Neuronal stem cell (in vitro differentiated cells): ENCODE measurements around the gene EMSY.

Source experiments
- DNase-seq: peaks from one replicate; pipeline ENCODE4 v3.0.0-alpha.2; 2013; ENCODE audit warnings: low spot score
- H2AFZ ChIP-seq: one replicate; pipeline ENCODE4 v1.6.1; 2013; ENCODE audit warnings: mild to moderate bottlenecking, low read length, inconsistent platforms
- H2AK5ac ChIP-seq: 2 replicates; pipeline ENCODE4 v1.6.1; 2013; ENCODE audit warnings: low read depth, mild to moderate bottlenecking, inconsistent platforms, low read length, moderate library complexity, mixed read lengths
- H2BK120ac ChIP-seq: 2 replicates; pipeline ENCODE4 v1.6.1; 2013; ENCODE audit warnings: low read depth, mild to moderate bottlenecking, inconsistent platforms, low read length, moderate library complexity, mixed read lengths
- H2BK12ac ChIP-seq: one replicate; pipeline ENCODE4 v1.6.1; 2013; ENCODE audit warnings: low read length, inconsistent platforms
- H2BK15ac ChIP-seq: 2 replicates; pipeline ENCODE4 v1.6.1; 2013; ENCODE audit warnings: mild to moderate bottlenecking, low read length, inconsistent platforms, mixed read lengths
- H2BK5ac ChIP-seq: one replicate; pipeline ENCODE4 v1.6.1; 2013; ENCODE audit warnings: inconsistent platforms, mild to moderate bottlenecking, low read length, moderate library complexity
- H3K14ac ChIP-seq: one replicate; pipeline ENCODE4 v1.6.1; 2013; ENCODE audit warnings: low read length, inconsistent platforms
- H3K18ac ChIP-seq: 2 replicates; pipeline ENCODE4 v1.6.1; 2013; ENCODE audit warnings: low read length, inconsistent platforms
- H3K23ac ChIP-seq: 2 replicates; pipeline ENCODE4 v1.6.1; 2013; ENCODE audit warnings: low read depth, mild to moderate bottlenecking, mixed read lengths, low read length, inconsistent platforms; ENCODE audit not compliant: poor library complexity
- H3K27ac ChIP-seq: replicated peaks from 3 replicates; pipeline ENCODE4 v1.5.1; 2013; ENCODE audit warnings: low read length, inconsistent platforms
- H3K27me3 ChIP-seq, 3 experiments: 2 replicates each; pipeline ENCODE4 v1.6.1; 2013; ENCODE audit warnings: low read length in 3 of 3, mild to moderate bottlenecking in 2 of 3, inconsistent platforms in 1 of 3, low read depth in 1 of 3, mixed read lengths in 1 of 3, moderate library complexity in 1 of 3; ENCODE audit not compliant: control insufficient read depth in 3 of 3, insufficient read depth in 3 of 3
- H3K36me3 ChIP-seq, 2 donors: replicated peaks in 1 of 2; 2 replicates each; pipeline ENCODE4 v1.6.1; 2013; ENCODE audit warnings: low read length in 2 of 2; ENCODE audit not compliant: control insufficient read depth in 2 of 2, insufficient read depth in 2 of 2
- H3K4ac ChIP-seq: 2 replicates; pipeline ENCODE4 v1.6.1; 2013; ENCODE audit warnings: inconsistent platforms, mild to moderate bottlenecking, low read length, moderate library complexity
- H3K4me1 ChIP-seq, 2 donors: 1 replicate in 1 of 2; 2 replicates in 1 of 2; pipeline ENCODE4 v1.6.1; 2013; ENCODE audit warnings: low read length in 2 of 2, low read depth in 1 of 2; ENCODE audit not compliant: control insufficient read depth in 2 of 2, insufficient read depth in 1 of 2
- H3K4me2 ChIP-seq: one replicate; pipeline ENCODE4 v1.6.1; 2013; ENCODE audit warnings: mild to moderate bottlenecking, low read length, inconsistent platforms; ENCODE audit not compliant: insufficient read depth, poor library complexity, severe bottlenecking
- H3K4me3 ChIP-seq, 2 donors: 2 replicates each; pipeline ENCODE4 v1.5.1; 2013; ENCODE audit warnings: low read length in 2 of 2, mild to moderate bottlenecking in 2 of 2, inconsistent platforms in 1 of 2, moderate library complexity in 1 of 2
- H3K79me1 ChIP-seq: one replicate; pipeline ENCODE4 v1.6.1; 2013; ENCODE audit warnings: low read depth, mild to moderate bottlenecking, inconsistent platforms, low read length, moderate library complexity
- H3K9ac ChIP-seq: one replicate; pipeline ENCODE4 v1.6.1; 2013; ENCODE audit warnings: mild to moderate bottlenecking, low read depth, low read length, inconsistent platforms; ENCODE audit not compliant: poor library complexity
- H3K9me3 ChIP-seq, 2 donors: replicated peaks in 1 of 2; 2 replicates each; pipeline versions ENCODE3 to v1.6.1; 2013; ENCODE audit warnings: low read length in 2 of 2, mild to moderate bottlenecking in 2 of 2, inconsistent platforms in 1 of 2, low read depth in 1 of 2, mixed read lengths in 1 of 2, moderate library complexity in 1 of 2; ENCODE audit not compliant: control insufficient read depth in 2 of 2, insufficient read depth in 1 of 2
- H4K8ac ChIP-seq: one replicate; pipeline ENCODE4 v1.6.1; 2013; ENCODE audit warnings: low read depth, mild to moderate bottlenecking, inconsistent platforms, low read length, moderate library complexity
- H4K91ac ChIP-seq: one replicate; pipeline ENCODE4 v1.6.1; 2013; ENCODE audit warnings: low read length, low read depth, mild to moderate bottlenecking, inconsistent platforms; ENCODE audit not compliant: poor library complexity
- WGBS, 2 donors: extraction: QIAGEN DNeasy Blood & Tissue Kit; methylation state at CpG; one replicate each; pipeline ENCODE4 v1.1.7; 2013; ENCODE audit warnings: missing lambda C conversion rate in 2 of 2, mixed read lengths in 1 of 2; ENCODE audit not compliant: insufficient read length in 2 of 2, insufficient replicate concordance in 1 of 2; ENCODE audit errors: extremely low coverage in 2 of 2; 5-methylcytosine and 5-hydroxymethylcytosine counted together

EMSY gene

DNA sequence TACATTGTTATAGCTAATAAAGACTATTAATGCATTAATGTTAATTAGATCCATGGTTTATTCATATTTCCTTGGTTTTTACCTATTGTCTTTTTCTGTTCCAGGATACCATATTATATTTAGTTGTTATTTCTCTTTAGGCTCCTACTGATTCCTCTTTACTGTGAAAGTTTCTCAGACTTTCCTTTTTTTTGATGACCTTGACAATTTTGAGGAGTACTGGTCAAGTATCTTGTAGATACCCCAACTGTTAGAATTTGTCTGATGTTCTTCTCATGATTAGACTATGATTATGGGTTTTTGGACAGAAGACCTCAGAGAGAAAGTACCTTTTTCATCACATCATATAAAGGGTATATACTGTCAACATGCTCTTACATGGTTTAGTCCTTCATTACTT is 26.6 kb downstream of the EMSY start:
- Histone ChIP-seq H3K4me1 (peaks cover 0 to 1% of the 10 kb centered on the region in 2 donors), H3K9me3 (peaks cover 0 to 5% of the 10 kb centered on the region in 2 donors), H3K4ac (no peak overlapping the region), H3K79me1 (peaks cover 4% of the 10 kb centered on the region), H3K9ac (no peak overlapping the region), H3K27me3 (no peaks in the 10 kb centered on the region), H3K4me2 (no peak overlapping the region), H3K4me3 (no peak overlapping the region), H3K27ac (no peak overlapping the region), H3K14ac (no peak overlapping the region), H3K18ac (no peak overlapping the region), H2BK12ac (no peak overlapping the region), H2BK5ac (no peak overlapping the region), H3K23ac (no peak overlapping the region), H4K8ac (no peak overlapping the region), H2AFZ (no peak overlapping the region), H2AK5ac (no peak overlapping the region), H2BK120ac (no peak overlapping the region), H3K36me3 (peaks cover 10 to 96% of the 10 kb centered on the region in 2 donors), H4K91ac (no peak overlapping the region), H2BK15ac (no peak overlapping the region)
- no peak for DNase-seq

DNA sequence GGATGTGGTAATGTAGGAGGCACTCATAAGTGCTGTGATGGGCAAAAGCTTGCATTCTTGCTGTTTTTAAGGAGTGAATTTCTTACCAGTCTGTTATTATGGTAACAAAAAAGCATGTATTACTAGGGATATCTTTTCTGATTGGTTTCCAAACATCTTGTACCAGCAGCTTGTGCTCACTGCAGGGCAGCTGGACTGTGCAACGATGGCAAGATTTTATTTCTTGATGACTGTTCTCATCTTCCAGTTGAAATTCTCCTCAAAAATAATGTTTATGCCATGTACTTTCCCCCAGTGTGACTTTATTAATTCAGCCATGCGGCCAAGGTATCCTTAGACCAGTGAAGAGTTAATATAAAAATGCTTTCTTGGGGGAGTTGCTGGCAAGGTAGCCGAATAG is 35.4 kb downstream of the EMSY start:
- Histone ChIP-seq H3K27me3 (no peaks in the 10 kb centered on the region), H2BK5ac (no peak overlapping the region), H3K4ac (no peak overlapping the region), H2AK5ac (no peak overlapping the region), H4K8ac (no peak overlapping the region), H3K14ac (no peak overlapping the region), H3K4me3 (no peak overlapping the region), H3K36me3 (peaks cover 22 to 65% of the 10 kb centered on the region in 2 donors), H3K23ac (no peak overlapping the region), H3K4me2 (no peak overlapping the region), H2BK15ac (no peak overlapping the region), H2AFZ (no peak overlapping the region), H2BK120ac (no peak overlapping the region), H3K27ac (no peak overlapping the region), H3K4me1 (no peaks in the 10 kb centered on the region), H2BK12ac (no peak overlapping the region), H3K9ac (no peak overlapping the region), H3K18ac (no peak overlapping the region), H3K9me3 (peaks cover 9 to 20% of the 10 kb centered on the region in 2 donors), H4K91ac (no peak overlapping the region), H3K79me1 (peaks cover 4% of the 10 kb centered on the region)
- no peak for DNase-seq
- WGBS, 2 donors = no CpG with 5 or more reads among the region's 3 CpGs

DNA sequence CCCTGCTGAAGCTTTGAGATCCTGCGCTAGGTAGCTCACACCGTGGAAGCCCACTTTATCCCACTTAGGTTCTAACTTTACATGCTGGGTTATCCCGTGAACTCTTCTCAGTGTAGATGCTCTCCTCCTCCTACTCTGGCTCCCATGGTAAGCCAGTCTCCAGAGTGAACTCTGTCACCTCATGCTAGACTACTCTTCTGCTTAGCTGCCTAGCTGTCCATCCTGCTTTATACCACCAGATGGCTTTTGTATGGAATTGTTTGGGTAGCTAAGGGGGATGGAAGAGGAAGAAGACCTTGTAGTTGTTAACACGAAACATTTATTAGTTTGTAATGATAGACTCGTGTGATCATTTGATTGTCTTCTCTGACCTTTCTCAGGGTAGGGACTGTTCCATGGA is 46.8 kb downstream of the EMSY start:
- Histone ChIP-seq H4K8ac (no peak overlapping the region), H3K23ac (no peak overlapping the region), H3K79me1 (peaks cover 4% of the 10 kb centered on the region), H3K14ac (no peak overlapping the region), H2BK5ac (no peak overlapping the region), H2BK12ac (no peak overlapping the region), H4K91ac (no peak overlapping the region), H3K36me3 (peaks cover 20 to 88% of the 10 kb centered on the region in 2 donors), H3K4ac (no peak overlapping the region), H3K4me3 (no peak overlapping the region), H2BK15ac (no peak overlapping the region), H3K27me3 (no peaks in the 10 kb centered on the region), H3K18ac (no peak overlapping the region), H2BK120ac (no peak overlapping the region), H3K9me3 (peaks cover 0 to 28% of the 10 kb centered on the region in 2 donors), H2AFZ (no peak overlapping the region), H3K27ac (no peak overlapping the region), H2AK5ac (no peak overlapping the region), H3K4me1 (no peaks in the 10 kb centered on the region), H3K4me2 (no peak overlapping the region), H3K9ac (no peak overlapping the region)
- DNase-seq = no peak
- no CpG with 5 or more reads among the region's 5 CpGs for whole genome bisulfite sequencing, 2 donors

DNA sequence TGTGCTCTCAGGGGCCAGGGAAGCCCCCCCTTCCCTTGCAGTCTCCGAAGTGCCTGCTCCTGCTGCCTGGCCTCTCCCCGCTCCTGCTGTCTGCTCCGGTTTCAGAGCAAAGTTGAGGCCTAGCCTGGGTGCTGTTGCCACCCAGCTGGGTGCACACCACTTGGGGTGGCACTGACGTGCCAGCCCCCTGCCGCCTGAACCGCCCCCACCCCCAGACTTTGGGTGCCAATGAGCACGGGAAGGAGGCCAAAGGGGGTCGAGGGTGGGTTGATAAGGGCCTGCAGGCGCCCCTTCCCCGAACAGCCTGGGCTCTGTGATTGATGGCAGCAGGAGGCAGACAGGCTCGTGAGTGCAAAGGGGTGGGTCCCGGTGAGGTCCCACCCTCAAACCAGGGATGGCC is 48.2 kb downstream of the EMSY start:
- H3K9me3 ChIP-seq = peaks cover 0 to 29% of the 10 kb centered on the region in 2 donors
- H4K8ac ChIP-seq = no peak overlapping the region
- H2BK12ac ChIP-seq = no peak overlapping the region
- no peak overlapping the region for H2AK5ac ChIP-seq
- H3K14ac ChIP-seq = peak overlapping the region; percentile 50
- H4K91ac ChIP-seq = no peak overlapping the region
- H3K4ac ChIP-seq = no peak overlapping the region
- no CpG with 5 or more reads among the region's 12 CpGs for WGBS, 2 donors
- H3K4me1 ChIP-seq = no peaks in the 10 kb centered on the region
- no peak overlapping the region for H3K9ac ChIP-seq
- no peak for DNase-seq
- no peak overlapping the region for H3K4me2 ChIP-seq
- H3K27me3 ChIP-seq = no peaks in the 10 kb centered on the region
- H2BK15ac ChIP-seq = no peak overlapping the region
- no peak overlapping the region for H3K18ac ChIP-seq
- H2BK120ac ChIP-seq = no peak overlapping the region
- no peak overlapping the region for H2BK5ac ChIP-seq
- peaks cover 4% of the 10 kb centered on the region for H3K79me1 ChIP-seq
- H3K23ac ChIP-seq = peak overlapping the region; percentile 48
- no peak overlapping the region for H2AFZ ChIP-seq
- H3K36me3 ChIP-seq = peaks cover 20 to 93% of the 10 kb centered on the region in 2 donors
- H3K4me3 ChIP-seq = peak overlapping the region in 1 of 2 donors; percentile 41
- no peak overlapping the region for H3K27ac ChIP-seq
